Lung (tissue), 12 donors: ENCODE results near the gene PTCD2. TPM values are rescaled to one million over a fixed set of nuclear protein-coding genes. Genes with fewer than 3 reads are reported as not detected.
A peak's percentile ranks its signal among the peaks of the same experiment; 100 is the strongest.

Experiments used
- ATAC-seq: fragments of 200-7000 bp; cut with Tn5 transposase; one replicate; pipeline ENCODE4 v1.9.1; 2020; ENCODE audit warnings: moderate number of reproducible peaks; ENCODE audit not compliant: insufficient read depth, low FRiP score
- DNase-seq, 3 donors: peaks; one replicate each; pipeline ENCODE4 v3.0.0-alpha.2; 2013 to 2017
- H3K27ac ChIP-seq, 2 donors: one replicate each; pipeline ENCODE4 v1.5.1; 2013; ENCODE audit warnings: mild to moderate bottlenecking in 2 of 2, moderate library complexity in 2 of 2, control low read depth in 1 of 2, inconsistent platforms in 1 of 2, low read depth in 1 of 2, low read length in 1 of 2
- H3K27me3 ChIP-seq, 3 donors: one replicate each; pipeline ENCODE4 v1.5.1; 2013; ENCODE audit warnings: low read length in 2 of 3; ENCODE audit not compliant: control insufficient read depth in 3 of 3, insufficient read depth in 3 of 3
- H3K36me3 ChIP-seq, 4 donors: one replicate each; pipeline ENCODE4 v1.5.1; 2013; ENCODE audit warnings: low read length in 4 of 4, mild to moderate bottlenecking in 1 of 4, moderate library complexity in 1 of 4; ENCODE audit not compliant: control insufficient read depth in 4 of 4, insufficient read depth in 4 of 4
- H3K4me1 ChIP-seq, 5 donors: one replicate each; pipeline ENCODE4 v1.5.1; 2013; ENCODE audit warnings: low read length in 5 of 5, mild to moderate bottlenecking in 2 of 5, moderate library complexity in 1 of 5; ENCODE audit not compliant: control insufficient read depth in 5 of 5, insufficient read depth in 5 of 5
- H3K4me3 ChIP-seq: one replicate; pipeline ENCODE4 v1.5.1; 2013; ENCODE audit warnings: mild to moderate bottlenecking, control low read depth, moderate library complexity
- H3K9ac ChIP-seq, 2 donors: one replicate each; pipeline ENCODE4 v1.5.1; 2013; ENCODE audit warnings: low read length in 2 of 2, control low read depth in 1 of 2; ENCODE audit not compliant: insufficient read depth in 1 of 2
- H3K9me3 ChIP-seq, 4 donors: one replicate each; pipeline ENCODE4 v1.5.1; 2013; ENCODE audit warnings: low read length in 3 of 4, mild to moderate bottlenecking in 1 of 4, moderate library complexity in 1 of 4; ENCODE audit not compliant: control insufficient read depth in 4 of 4, insufficient read depth in 3 of 4
- CTCF ChIP-seq: IDR thresholded peaks from 2 replicates; pipeline ENCODE4 v1.5.1; 2012; ENCODE audit warnings: mild to moderate bottlenecking; ENCODE audit errors: control extremely low read depth, extremely low read depth
- WGBS, 2 donors: extraction: QIAGEN DNeasy Blood & Tissue Kit; methylation state at CpG; one replicate each; pipeline ENCODE4 v1.1.7; 2013; 5-methylcytosine and 5-hydroxymethylcytosine counted together
- polyA plus RNA-seq, 2 donors: library from polyadenylated mRNA; stranded (reverse); fragments of 200-250 nt; gene quantifications; one replicate each; pipeline ENCODE4 v1.2.1, GENCODE V29; 2013
- total RNA-seq, 2 donors: library from RNA; depleted of rRNA in 1 of 2; stranded (reverse); fragments of >200 nt in 1 of 2; gene quantifications; one replicate each; pipeline ENCODE4 v1.2.1, GENCODE V29; 2014 to 2021
- donor health status: control.
- donor health status: control.
- donor health status: Bipolar disorder and iron deficiency.
- donor health status: healthy.
- donor health status: DM: yes; HTN: yes; CAD: no.

The PTCD2 gene
- total and polyA plus RNA-seq, 4 donors: 1.9 to 12.0 (median 6.3) TPM

- Histone ChIP-seq H3K36me3 (no peaks in the 10 kb centered on the region), H3K9me3 (no peaks in the 10 kb centered on the region), H3K4me1 (peaks cover 0 to 5% (median 0%) of the 10 kb centered on the region in 5 donors), H3K27me3 (no peaks in the 10 kb centered on the region), H3K27ac (no peak overlapping the region), H3K4me3 (no peak overlapping the region), H3K9ac (no peak overlapping the region)
- no peak for TF ChIP-seq CTCF
- no peak for DNase-seq
- ATAC-seq: no peak
- WGBS, 2 donors: 40 to 62% methylated on average over 1 of the region's 1 CpG
Measured at GRCh38 chr5:72386639-72387038, 66.5 kb downstream of the PTCD2 start.

DNA sequence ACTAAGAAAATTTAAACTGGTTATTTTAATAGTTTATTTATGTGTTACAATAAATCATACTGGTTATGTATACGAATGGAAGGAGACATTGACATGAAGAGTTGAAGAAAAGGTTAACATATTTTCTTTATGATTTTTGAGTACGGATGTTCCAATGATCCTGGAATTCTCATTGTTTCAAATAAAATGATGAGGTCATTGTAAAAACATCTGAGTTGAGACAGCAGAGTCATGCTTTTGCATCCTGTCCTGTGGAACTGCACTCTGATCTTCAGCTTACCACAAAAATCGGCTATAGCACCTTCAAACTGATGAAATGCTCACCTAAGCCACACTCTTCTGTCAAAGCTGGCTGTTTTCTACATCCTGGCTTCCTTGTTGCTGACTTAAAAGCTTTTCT is 67.8 kb downstream of the PTCD2 start:
- ATAC-seq (no peak), DNase-seq (peak in 2 of 3 donors; percentile 21 to 24)
- TF ChIP-seq CTCF: no peak
- Histone ChIP-seq H3K4me1 (peaks cover 0 to 8% (median 0%) of the 10 kb centered on the region in 5 donors), H3K9ac (no peak overlapping the region), H3K27me3 (no peaks in the 10 kb centered on the region), H3K4me3 (no peak overlapping the region), H3K27ac (peak overlapping the region in 1 of 2 donors; percentile 33), H3K9me3 (no peaks in the 10 kb centered on the region), H3K36me3 (no peaks in the 10 kb centered on the region)
- 65 to 77% methylated on average over 3 of the region's 3 CpGs for WGBS, 2 donors

GRCh38 chr5:72388646-72389045 is 68.5 kb downstream of the PTCD2 start:
- no peaks in the 10 kb centered on the region for H3K9me3 ChIP-seq
- ATAC-seq (no peak), DNase-seq (no peak)
- H3K9ac ChIP-seq: no peak overlapping the region
- no peak overlapping the region for H3K4me3 ChIP-seq
- H3K27me3 ChIP-seq: no peaks in the 10 kb centered on the region
- no peak for TF ChIP-seq CTCF
- H3K4me1 ChIP-seq: peaks cover 0 to 8% (median 0%) of the 10 kb centered on the region in 5 donors
- no peaks in the 10 kb centered on the region for H3K36me3 ChIP-seq
- no peak overlapping the region for H3K27ac ChIP-seq
- WGBS, 2 donors: 87 to 92% methylated on average over 8 of the region's 8 CpGs

GRCh38 chr5:72390836-72391235 is 70.7 kb downstream of the PTCD2 start:
- Histone ChIP-seq H3K36me3 (no peaks in the 10 kb centered on the region), H3K27ac (no peak overlapping the region), H3K4me3 (no peak overlapping the region), H3K9ac (no peak overlapping the region), H3K4me1 (peaks cover 0 to 8% (median 0%) of the 10 kb centered on the region in 5 donors), H3K9me3 (no peaks in the 10 kb centered on the region), H3K27me3 (no peaks in the 10 kb centered on the region)
- ATAC-seq: no peak
- TF ChIP-seq CTCF: no peak
- DNase-seq: no peak
